Thoracic aorta (tissue), 2 donors: ENCODE results near the gene LMX1A. TPM values are rescaled to one million over a fixed set of nuclear protein-coding genes. Genes with fewer than 3 reads are reported as not detected.

Source experiments
- ATAC-seq: fragments of 150-250 bp; one replicate; pipeline ENCODE4 v1.8.0; 2017; ENCODE audit warnings: low read depth; ENCODE audit not compliant: insufficient number of reproducible peaks, low FRiP score
- DNase-seq: peaks from one replicate; pipeline ENCODE4 v3.0.0-alpha.2; 2020; ENCODE audit warnings: low spot score
- H3K27ac ChIP-seq, 2 donors: fragments of 200-600 bp; sonication (generic); 1 replicate in 1 of 2; 2 replicates in 1 of 2; pipeline ENCODE4 v1.5.1; 2016; ENCODE audit warnings: mild to moderate bottlenecking in 2 of 2, moderate library complexity in 2 of 2
- H3K27me3 ChIP-seq: fragments of 200-600 bp; sonication (generic); replicated peaks from 2 replicates; pipeline ENCODE4 v1.6.0; 2016; ENCODE audit warnings: mild to moderate bottlenecking; ENCODE audit not compliant: insufficient read depth
- H3K36me3 ChIP-seq: fragments of 200-600 bp; sonication (generic); one replicate; pipeline ENCODE4 v1.5.1; 2016
- H3K4me1 ChIP-seq, 2 donors: fragments of 200-600 bp; sonication (generic); 1 replicate in 1 of 2; 2 replicates in 1 of 2; pipeline versions ENCODE4 v1.5.1 to v1.6.0; 2016; ENCODE audit warnings: low read depth in 2 of 2, mild to moderate bottlenecking in 1 of 2; ENCODE audit not compliant: control insufficient read depth in 1 of 2
- H3K4me3 ChIP-seq: fragments of 200-600 bp; sonication (generic); 2 replicates; pipeline ENCODE4 v1.5.1; 2016; ENCODE audit warnings: mild to moderate bottlenecking
- H3K9me3 ChIP-seq: fragments of 200-600 bp; sonication (generic); 2 replicates; pipeline ENCODE4 v1.5.1; 2016
- total RNA-seq, 2 donors: library from RNA; depleted of rRNA; stranded (reverse); fragments of >200 nt; gene quantifications; one replicate each; pipeline versions ENCODE4 v1.1.0 to v1.2.3, GENCODE V29; 2016
- TF ChIP-seq, protein P1 (sequence below): fragments of 200-600 bp; sonication (generic); IDR thresholded peaks from one replicate; pipeline ENCODE4 v1.5.1; 2019; ENCODE audit warnings: antibody characterized with exemption

The LMX1A gene
- total RNA-seq, 2 donors from 2014 or later = 0.68 TPM; not detected in 1

DNA sequence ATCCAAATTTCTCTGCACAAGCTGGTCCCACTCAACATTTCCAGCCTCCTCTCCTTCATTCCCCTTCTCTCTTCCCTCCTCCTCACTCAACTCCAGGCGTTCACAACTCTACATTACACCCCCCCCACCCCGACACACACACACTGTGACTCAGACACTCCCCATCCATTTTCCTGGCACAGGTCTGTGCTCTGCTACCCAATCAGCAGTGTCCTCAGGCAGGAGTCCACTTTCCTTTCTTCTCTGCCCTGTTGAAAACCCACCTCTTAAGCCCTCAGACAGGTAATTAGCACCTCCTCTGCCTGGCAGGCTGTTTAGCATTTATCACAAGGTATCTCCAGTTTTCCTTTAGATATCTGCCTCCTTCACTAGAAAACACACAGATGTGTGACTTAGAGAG, 8.8 kb upstream of the LMX1A start:
- ATAC-seq = no peak
- Histone ChIP-seq H3K4me1 (peaks cover 0 to 6% of the 10 kb centered on the region in 2 donors), H3K9me3 (no peaks in the 10 kb centered on the region), H3K36me3 (no peaks in the 10 kb centered on the region), H3K4me3 (no peak overlapping the region), H3K27ac (no peak overlapping the region), H3K27me3 (no peaks in the 10 kb centered on the region)
- no peak for DNase-seq
- TF ChIP-seq, protein P1, sequence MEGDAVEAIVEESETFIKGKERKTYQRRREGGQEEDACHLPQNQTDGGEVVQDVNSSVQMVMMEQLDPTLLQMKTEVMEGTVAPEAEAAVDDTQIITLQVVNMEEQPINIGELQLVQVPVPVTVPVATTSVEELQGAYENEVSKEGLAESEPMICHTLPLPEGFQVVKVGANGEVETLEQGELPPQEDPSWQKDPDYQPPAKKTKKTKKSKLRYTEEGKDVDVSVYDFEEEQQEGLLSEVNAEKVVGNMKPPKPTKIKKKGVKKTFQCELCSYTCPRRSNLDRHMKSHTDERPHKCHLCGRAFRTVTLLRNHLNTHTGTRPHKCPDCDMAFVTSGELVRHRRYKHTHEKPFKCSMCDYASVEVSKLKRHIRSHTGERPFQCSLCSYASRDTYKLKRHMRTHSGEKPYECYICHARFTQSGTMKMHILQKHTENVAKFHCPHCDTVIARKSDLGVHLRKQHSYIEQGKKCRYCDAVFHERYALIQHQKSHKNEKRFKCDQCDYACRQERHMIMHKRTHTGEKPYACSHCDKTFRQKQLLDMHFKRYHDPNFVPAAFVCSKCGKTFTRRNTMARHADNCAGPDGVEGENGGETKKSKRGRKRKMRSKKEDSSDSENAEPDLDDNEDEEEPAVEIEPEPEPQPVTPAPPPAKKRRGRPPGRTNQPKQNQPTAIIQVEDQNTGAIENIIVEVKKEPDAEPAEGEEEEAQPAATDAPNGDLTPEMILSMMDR = no peak

DNA sequence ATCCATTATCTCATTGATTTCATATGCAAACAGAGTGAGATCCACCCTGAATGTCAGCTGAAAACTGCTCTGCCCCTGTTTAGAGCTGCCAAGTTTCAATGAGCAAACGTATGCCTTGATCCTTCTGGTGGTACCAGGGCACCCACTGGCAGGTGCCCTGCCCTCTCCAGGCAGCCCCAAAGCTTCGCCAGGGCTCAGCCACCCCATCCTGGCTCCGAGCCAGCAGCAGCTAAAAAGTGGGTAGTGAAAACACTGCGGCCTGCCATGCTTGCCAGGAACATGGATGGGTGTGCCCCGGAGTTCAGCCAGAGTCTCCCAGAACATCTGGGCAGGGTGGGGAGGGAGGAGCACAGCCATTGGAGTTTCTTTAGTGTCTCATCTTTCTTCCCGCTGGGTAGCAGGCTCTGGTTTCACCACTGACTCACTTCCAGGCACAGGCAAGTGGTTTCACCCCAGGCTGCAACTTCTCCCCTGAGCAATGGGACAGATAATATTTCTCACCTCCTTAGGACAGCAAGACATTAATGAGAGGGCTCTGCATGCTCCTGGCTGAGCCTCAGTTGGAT, 8.1 kb upstream of the LMX1A start:
- H3K36me3 ChIP-seq = no peaks in the 10 kb centered on the region
- H3K4me3 ChIP-seq = no peak overlapping the region
- no peak for ATAC-seq
- DNase-seq = no peak
- peaks cover 0 to 6% of the 10 kb centered on the region in 2 donors for H3K4me1 ChIP-seq
- TF ChIP-seq, protein P1 = no peak
- H3K27me3 ChIP-seq = no peaks in the 10 kb centered on the region
- H3K27ac ChIP-seq = no peak overlapping the region
- H3K9me3 ChIP-seq = no peaks in the 10 kb centered on the region

DNA sequence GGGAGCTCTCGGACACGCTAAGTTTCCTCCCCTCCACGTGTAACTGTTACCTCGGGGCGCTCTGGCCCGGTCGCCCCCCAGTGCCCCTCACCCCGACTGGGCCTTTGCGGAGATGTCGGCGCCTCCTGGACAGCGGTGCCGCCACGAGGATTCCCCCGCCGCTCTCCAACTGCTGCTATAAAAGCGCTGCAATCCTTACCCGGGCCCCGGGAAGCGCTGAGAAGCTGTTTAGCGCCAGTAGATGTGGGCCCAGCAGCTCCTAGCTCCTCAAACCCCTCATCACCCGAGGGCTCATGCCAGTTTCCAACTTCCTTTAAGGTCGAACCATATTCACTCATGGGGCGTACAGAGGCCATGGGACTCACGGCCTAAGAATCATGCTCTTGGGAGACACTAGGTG, 361 bp upstream of the LMX1A start:
- Histone ChIP-seq H3K9me3 (no peaks in the 10 kb centered on the region), H3K27ac (no peak overlapping the region), H3K4me1 (peaks cover 9 to 43% of the 10 kb centered on the region in 2 donors), H3K27me3 (peaks cover 6% of the 10 kb centered on the region), H3K36me3 (no peaks in the 10 kb centered on the region), H3K4me3 (peak overlapping the region; percentile 68)
- DNase-seq (no peak), ATAC-seq (no peak)
- TF ChIP-seq, protein P1 = no peak

DNA sequence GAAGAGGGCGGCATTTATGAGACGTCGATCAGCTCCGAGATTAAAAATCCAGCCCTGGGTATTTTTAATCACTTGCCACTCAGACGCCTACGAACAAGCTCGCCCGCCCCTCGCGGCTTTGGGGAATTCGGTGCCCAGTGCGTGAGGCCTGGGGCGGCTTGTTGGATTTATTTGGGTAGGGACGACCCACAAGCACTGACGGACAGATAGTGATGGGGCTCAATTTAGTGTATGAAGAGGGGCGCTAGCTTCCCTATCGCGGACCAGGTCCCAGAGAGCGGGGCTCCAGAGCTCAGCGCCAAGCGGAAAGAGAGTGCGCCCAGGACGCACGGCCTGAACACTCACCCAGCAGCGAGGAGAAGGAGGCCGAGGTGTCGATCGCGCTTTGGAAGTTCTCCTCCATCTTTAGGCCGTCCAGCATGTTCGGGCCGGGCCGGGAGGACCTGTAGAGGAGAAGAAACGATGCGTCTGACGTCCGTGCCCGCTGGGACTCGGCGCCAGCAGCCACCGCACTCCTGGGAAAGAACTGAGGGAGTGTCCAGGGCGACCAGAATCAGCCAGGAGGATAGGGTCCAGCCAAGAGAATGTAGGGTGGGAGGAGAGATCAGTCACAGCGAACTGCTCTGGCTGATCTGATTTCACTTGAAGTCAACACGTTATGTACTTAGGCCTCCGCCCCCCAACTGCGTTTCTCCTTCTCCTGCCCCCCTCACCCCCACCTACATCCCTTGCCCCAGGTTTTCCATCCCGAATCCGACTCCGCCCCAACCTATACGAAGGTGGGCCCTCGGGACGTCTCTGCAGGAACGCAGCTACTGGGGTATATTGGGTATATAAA, 1.2 kb downstream of the LMX1A start:
- ATAC-seq (no peak), DNase-seq (no peak)
- Histone ChIP-seq H3K36me3 (no peaks in the 10 kb centered on the region), H3K4me3 (peak overlapping the region; percentile 68), H3K27ac (no peak overlapping the region), H3K27me3 (peaks cover 7% of the 10 kb centered on the region), H3K4me1 (peaks cover 9 to 45% of the 10 kb centered on the region in 2 donors), H3K9me3 (no peaks in the 10 kb centered on the region)
- TF ChIP-seq, protein P1 = no peak

DNA sequence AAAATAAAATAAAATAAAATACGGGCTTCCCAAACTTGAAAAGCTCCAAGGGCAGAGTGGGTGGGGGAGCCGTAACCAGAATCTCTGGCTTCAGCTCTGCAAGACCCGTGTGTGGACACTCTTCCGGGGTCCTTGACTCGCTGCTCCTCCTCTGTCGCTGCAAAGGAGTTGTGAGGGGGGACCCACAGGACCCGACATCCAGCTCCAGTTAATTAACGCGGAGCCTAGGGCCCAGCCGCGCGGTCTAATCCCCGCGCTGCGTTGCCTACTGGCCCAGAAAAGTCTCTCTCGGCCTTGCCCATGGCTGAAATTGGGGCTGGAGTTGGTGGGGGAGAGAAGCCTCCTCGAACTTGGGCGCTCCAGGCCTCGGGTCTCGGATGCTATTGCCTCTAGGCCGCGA, 1.8 kb downstream of the LMX1A start:
- Histone ChIP-seq H3K4me3 (no peak overlapping the region), H3K27ac (no peak overlapping the region), H3K9me3 (no peaks in the 10 kb centered on the region), H3K4me1 (peaks cover 9 to 45% of the 10 kb centered on the region in 2 donors), H3K27me3 (peaks cover 13% of the 10 kb centered on the region), H3K36me3 (no peaks in the 10 kb centered on the region)
- DNase-seq = no peak
- TF ChIP-seq, protein P1 = no peak
- ATAC-seq = no peak
